ENCODE results near the gene MAD1L1.

The MAD1L1 gene

DNA sequence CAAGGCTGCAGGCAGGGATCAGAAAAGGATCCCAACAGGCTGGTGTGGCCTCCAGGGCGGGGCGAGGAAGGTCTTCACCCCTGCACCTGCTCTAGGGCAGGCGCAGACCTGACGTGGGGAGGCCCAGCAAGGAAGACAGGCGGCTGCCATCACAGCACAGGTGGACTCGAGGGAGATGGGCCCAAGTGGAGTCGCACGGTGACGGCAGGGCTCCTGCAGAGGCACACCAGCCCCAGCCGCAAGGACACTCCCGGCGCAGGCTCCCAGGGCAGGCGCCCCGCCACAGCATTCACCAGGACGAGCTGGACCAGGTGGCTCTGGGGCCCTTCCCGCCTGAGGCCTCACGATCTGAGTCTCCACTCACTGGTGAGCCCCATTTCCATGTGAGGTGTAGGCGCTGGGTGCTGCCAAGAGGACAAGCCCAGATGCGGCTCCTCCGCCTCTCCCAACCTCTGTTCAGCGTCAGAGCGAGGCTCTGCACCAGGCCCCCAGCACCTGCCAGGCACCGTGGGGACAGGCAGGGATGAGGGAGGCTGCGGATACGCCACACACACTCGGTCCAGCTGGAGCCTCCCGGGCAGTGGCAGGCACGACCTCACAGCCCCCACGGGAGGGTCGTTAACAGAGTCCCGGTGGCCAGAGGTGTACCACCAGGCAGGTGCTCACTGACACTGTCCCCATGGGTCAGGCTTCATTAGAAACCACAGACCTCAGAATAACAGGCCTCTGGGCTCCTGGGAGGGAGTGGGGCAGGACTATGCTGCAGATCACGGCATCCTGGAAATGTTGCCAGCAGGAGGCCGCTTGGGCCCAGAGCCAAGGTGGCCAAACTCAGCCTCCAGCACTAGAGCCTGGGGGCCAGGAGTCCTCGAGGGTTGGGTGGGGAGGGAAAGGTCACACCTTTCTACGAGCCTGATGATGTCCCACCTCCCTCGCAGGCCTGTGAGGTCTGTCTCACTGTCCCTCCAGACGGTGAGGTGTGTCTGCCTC, 111.6 kb downstream of the MAD1L1 start:
- Histone ChIP-seq H3F3A (ENCODE audit: insufficient read depth) (no peaks in the 10 kb centered on the region), H3K9me2 (replicated peaks; ENCODE audit: insufficient read depth, low read length) (no peaks in the 10 kb centered on the region), H3K9me3 (ENCODE audit: insufficient read depth, low read length) (no peaks in the 10 kb centered on the region), H3K9ac (ENCODE audit: low read length) (no peak overlapping the region), H4K20me1 (ENCODE audit: low read depth, low read length) (no peaks in the 10 kb centered on the region), H2AFZ (ENCODE audit: low read depth, low read length, severe bottlenecking) (no peak overlapping the region), H3K79me2 (ENCODE audit: insufficient read depth, low read length) (no peaks in the 10 kb centered on the region), H3K4me2 (ENCODE audit: low read depth, low read length, poor library complexity, severe bottlenecking) (no peak overlapping the region), H3K4me3 (ENCODE audit: insufficient read depth, low read length, poor library complexity, severe bottlenecking) (no peak overlapping the region), H3K27me3 (ENCODE audit: low read length) (no peaks in the 10 kb centered on the region), H3K27ac (ENCODE audit: low read depth, low read length) (no peak overlapping the region), H3K36me3 (ENCODE audit: low read length) (no peaks in the 10 kb centered on the region)
- no peak for TF ChIP-seq EZH2phosphoT487 (conservative IDR thresholded peaks at IDR 0.05; ENCODE audit: low read length)
- TF ChIP-seq, protein P1, sequence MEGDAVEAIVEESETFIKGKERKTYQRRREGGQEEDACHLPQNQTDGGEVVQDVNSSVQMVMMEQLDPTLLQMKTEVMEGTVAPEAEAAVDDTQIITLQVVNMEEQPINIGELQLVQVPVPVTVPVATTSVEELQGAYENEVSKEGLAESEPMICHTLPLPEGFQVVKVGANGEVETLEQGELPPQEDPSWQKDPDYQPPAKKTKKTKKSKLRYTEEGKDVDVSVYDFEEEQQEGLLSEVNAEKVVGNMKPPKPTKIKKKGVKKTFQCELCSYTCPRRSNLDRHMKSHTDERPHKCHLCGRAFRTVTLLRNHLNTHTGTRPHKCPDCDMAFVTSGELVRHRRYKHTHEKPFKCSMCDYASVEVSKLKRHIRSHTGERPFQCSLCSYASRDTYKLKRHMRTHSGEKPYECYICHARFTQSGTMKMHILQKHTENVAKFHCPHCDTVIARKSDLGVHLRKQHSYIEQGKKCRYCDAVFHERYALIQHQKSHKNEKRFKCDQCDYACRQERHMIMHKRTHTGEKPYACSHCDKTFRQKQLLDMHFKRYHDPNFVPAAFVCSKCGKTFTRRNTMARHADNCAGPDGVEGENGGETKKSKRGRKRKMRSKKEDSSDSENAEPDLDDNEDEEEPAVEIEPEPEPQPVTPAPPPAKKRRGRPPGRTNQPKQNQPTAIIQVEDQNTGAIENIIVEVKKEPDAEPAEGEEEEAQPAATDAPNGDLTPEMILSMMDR (IDR thresholded peaks at IDR 0.05; ENCODE audit: insufficient read depth, low read length, poor library complexity, severe bottlenecking): no peak

DNA sequence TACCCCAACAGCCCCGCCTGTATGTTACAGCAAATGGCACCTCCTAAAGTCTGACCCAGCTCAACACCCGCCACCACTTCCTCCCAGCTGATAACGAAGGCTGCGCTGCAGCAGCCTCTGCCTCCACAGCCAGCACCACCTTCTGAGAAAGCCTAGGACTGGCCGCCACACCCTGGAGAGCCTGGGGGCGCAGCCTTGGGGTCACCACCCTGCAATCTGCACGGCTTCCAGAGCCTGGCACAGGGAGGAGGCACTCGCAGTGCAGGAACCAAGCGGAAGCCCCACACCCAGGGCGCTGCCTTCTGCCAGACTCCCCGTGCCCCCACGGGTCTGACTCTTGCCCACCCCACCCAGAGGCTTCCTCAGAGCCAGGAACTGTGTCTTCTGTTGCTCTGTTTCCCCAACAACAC, 112.5 kb downstream of the MAD1L1 start:
- Histone ChIP-seq H2AFZ (ENCODE audit: low read depth, low read length, severe bottlenecking) (no peak overlapping the region), H4K20me1 (ENCODE audit: low read depth, low read length) (no peaks in the 10 kb centered on the region), H3K27me3 (ENCODE audit: low read length) (no peaks in the 10 kb centered on the region), H3K27ac (ENCODE audit: low read depth, low read length) (no peak overlapping the region), H3F3A (ENCODE audit: insufficient read depth) (no peaks in the 10 kb centered on the region), H3K9me2 (replicated peaks; ENCODE audit: insufficient read depth, low read length) (no peaks in the 10 kb centered on the region), H3K4me3 (ENCODE audit: insufficient read depth, low read length, poor library complexity, severe bottlenecking) (no peak overlapping the region), H3K9me3 (ENCODE audit: insufficient read depth, low read length) (no peaks in the 10 kb centered on the region), H3K4me2 (ENCODE audit: low read depth, low read length, poor library complexity, severe bottlenecking) (no peak overlapping the region), H3K9ac (ENCODE audit: low read length) (no peak overlapping the region), H3K36me3 (ENCODE audit: low read length) (no peaks in the 10 kb centered on the region), H3K79me2 (ENCODE audit: insufficient read depth, low read length) (no peaks in the 10 kb centered on the region)
- TF ChIP-seq, protein P1 (IDR thresholded peaks at IDR 0.05; ENCODE audit: insufficient read depth, low read length, poor library complexity, severe bottlenecking): no peak
- no peak for TF ChIP-seq EZH2phosphoT487 (conservative IDR thresholded peaks at IDR 0.05; ENCODE audit: low read length)

GRCh38 chr7:2118630-2119190, 114.0 kb downstream of the MAD1L1 start:
- no peak overlapping the region for H3K4me2 ChIP-seq (ENCODE audit: low read depth, low read length, poor library complexity, severe bottlenecking)
- H3K9ac ChIP-seq (ENCODE audit: low read length): no peak overlapping the region
- no peak overlapping the region for H3K27ac ChIP-seq (ENCODE audit: low read depth, low read length)
- no peaks in the 10 kb centered on the region for H3K27me3 ChIP-seq (ENCODE audit: low read length)
- no peaks in the 10 kb centered on the region for H3K9me2 ChIP-seq (replicated peaks; ENCODE audit: insufficient read depth, low read length)
- H2AFZ ChIP-seq (ENCODE audit: low read depth, low read length, severe bottlenecking): no peak overlapping the region
- no peak for TF ChIP-seq EZH2phosphoT487 (conservative IDR thresholded peaks at IDR 0.05; ENCODE audit: low read length)
- TF ChIP-seq, protein P1 (IDR thresholded peaks at IDR 0.05; ENCODE audit: insufficient read depth, low read length, poor library complexity, severe bottlenecking): no peak
- no peak overlapping the region for H3K4me3 ChIP-seq (ENCODE audit: insufficient read depth, low read length, poor library complexity, severe bottlenecking)
- H4K20me1 ChIP-seq (ENCODE audit: low read depth, low read length): no peaks in the 10 kb centered on the region
- H3F3A ChIP-seq (ENCODE audit: insufficient read depth): no peaks in the 10 kb centered on the region
- H3K79me2 ChIP-seq (ENCODE audit: insufficient read depth, low read length): no peaks in the 10 kb centered on the region
- no peaks in the 10 kb centered on the region for H3K9me3 ChIP-seq (ENCODE audit: insufficient read depth, low read length)
- H3K36me3 ChIP-seq (ENCODE audit: low read length): no peaks in the 10 kb centered on the region
